ENCODE data around the gene DLGAP4. TPM values are rescaled to one million over a fixed set of nuclear protein-coding genes. Genes with fewer than 3 reads are reported as not detected.

The DLGAP4 gene
- total and polyA plus RNA-seq, 2 of the 13 experiments (the other 11 are each of a cell fraction or from before 2014, with no cell fraction given), result 15.2 to 26.7 TPM

DNA sequence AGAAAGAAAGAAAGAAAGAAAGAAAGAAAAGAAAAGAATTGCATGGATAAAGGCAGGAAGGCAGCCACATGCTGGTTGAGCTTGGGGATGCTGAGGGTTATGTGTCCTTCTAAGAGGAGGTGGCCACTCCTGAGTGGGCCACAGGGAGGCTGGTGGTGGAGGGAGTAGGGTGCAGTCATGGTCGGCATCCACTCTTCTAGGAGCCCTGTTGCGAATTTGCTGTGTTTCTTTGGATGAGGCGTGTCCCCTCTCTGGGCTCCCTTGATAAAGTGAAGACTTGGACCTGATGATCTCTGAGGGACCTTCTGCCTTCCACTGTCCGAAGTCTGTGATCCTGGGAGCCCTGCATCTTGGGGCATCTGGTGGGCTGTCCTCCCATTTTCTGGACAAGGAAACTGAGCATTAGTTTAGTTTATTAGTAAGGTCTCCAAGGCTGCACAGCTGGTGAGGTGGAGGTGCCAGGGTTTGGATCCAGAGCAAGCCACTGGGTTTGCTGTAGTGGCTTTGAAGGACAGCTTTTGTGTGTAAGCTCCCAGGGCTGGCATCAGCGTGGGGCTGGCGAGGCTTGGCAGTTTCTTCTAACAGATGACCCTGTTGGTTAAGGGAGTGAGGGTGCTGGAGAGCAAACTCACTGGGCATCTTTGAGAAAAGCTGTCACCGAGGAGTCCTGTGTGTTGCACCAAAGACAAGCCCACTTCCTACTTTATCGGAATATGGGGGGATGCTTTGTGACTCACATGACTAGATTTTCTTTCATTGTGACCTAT is 4.3 kb downstream of the DLGAP4 start:
- no TSS peak for BruUV-seq (replicated peaks)
- no peak for ATAC-seq
- Histone ChIP-seq H3K27ac (ENCODE audit: extremely low read length, insufficient read depth, low read length) (no peak overlapping the region), H3K4me3 (replicated peaks in 1 of 3; ENCODE audit: insufficient read depth in 1 of 3, low read depth in 2 of 3, low read length in 3 of 3) (no peak overlapping the region), H2AFZ (ENCODE audit: low read length) (no peak overlapping the region), H3K4me2 (ENCODE audit: low read depth, low read length) (no peak overlapping the region), H3K27me3 (ENCODE audit: control insufficient read depth in 1 of 2, insufficient read depth in 2 of 2, low read length in 2 of 2) (peaks cover 6 to 41% of the 10 kb centered on the region in 2 experiments), H3K9me3 (ENCODE audit: low read length) (no peaks in the 10 kb centered on the region), H3K79me2 (ENCODE audit: insufficient read depth, low read length) (no peaks in the 10 kb centered on the region), H3K4me1 (ENCODE audit: insufficient read depth, low read length) (no peaks in the 10 kb centered on the region), H3K9ac (ENCODE audit: insufficient read depth, low read depth, low read length) (no peak overlapping the region), H4K20me1 (ENCODE audit: insufficient read depth, low read length) (peaks cover 4% of the 10 kb centered on the region; the same call in 1 of the 2 replicates), H3K36me3 (replicated peaks in 1 of 2; ENCODE audit: control insufficient read depth in 1 of 2, insufficient read depth in 2 of 2, low read length in 2 of 2) (no peaks in the 10 kb centered on the region)
- FAIRE-seq, result no peak
- WGBS (ENCODE audit: low lambda C conversion rate), result 24% methylated on average over 7 of the region's 8 CpGs
- no peak for TF ChIP-seq ZNF589 (CRISPR knock-in tag; conservative IDR thresholded peaks at IDR 0.05)
- no peak for TF ChIP-seq ISX (CRISPR knock-in tag; conservative IDR thresholded peaks at IDR 0.05)
- TF ChIP-seq ZNF256 (CRISPR knock-in tag; conservative IDR thresholded peaks at IDR 0.05), result no peak
- peak; percentile 68; the same call in 1 of the 2 replicates for TF ChIP-seq ZNF768 (CRISPR knock-in tag; IDR thresholded peaks at IDR 0.05)
- TF ChIP-seq POGZ (CRISPR knock-in tag; IDR thresholded peaks at IDR 0.05), result no peak
- no peak for TF ChIP-seq JARID2 (CRISPR knock-in tag; IDR thresholded peaks at IDR 0.05; ENCODE audit: insufficient replicate concordance)
- TF ChIP-seq TFAP4 (IDR thresholded peaks at IDR 0.05; ENCODE audit: borderline replicate concordance, low read depth), result no peak
- no peak for TF ChIP-seq ATF6 (CRISPR knock-in tag; conservative IDR thresholded peaks at IDR 0.05)
- no peak for TF ChIP-seq KDM2A (CRISPR knock-in tag; IDR thresholded peaks at IDR 0.05; ENCODE audit: borderline replicate concordance, low read depth)
- ChIA-PET POLR2A (no interaction called here), CTCF (ENCODE audit: low intra/inter-chr PET ratio, low total read pairs) (no interaction called here)
- no peak for DNase-seq (ENCODE audit: low spot score)
- in situ Hi-C loops (cut with HindIII; ENCODE audit: extremely low pct_ligation_motif_present, low pct_unique_long_range_greater_than_20kb), result no loop called here
- intact Hi-C loops (cut with micrococcal nuclease; ENCODE audit: unreplicated experiment), result no loop called here

All from HepG2 (cell line).